ENCODE measurements around the gene ZNF266.

- TF ChIP-seq ZNF565 (CRISPR knock-in tag; conservative IDR thresholded peaks at IDR 0.05; ENCODE audit: low read depth) (no peak), PATZ1 (CRISPR knock-in tag; IDR thresholded peaks at IDR 0.05; ENCODE audit: borderline replicate concordance) (no peak), ZNF8 (CRISPR knock-in tag; IDR thresholded peaks at IDR 0.05) (no peak), CSDC2 (CRISPR knock-in tag; IDR thresholded peaks at IDR 0.05) (no peak), ARNTL (CRISPR knock-in tag; IDR thresholded peaks at IDR 0.05; ENCODE audit: borderline replicate concordance, low read depth) (no peak), ZFP30 (CRISPR knock-in tag; IDR thresholded peaks at IDR 0.05) (no peak), SNAI2 (CRISPR knock-in tag; IDR thresholded peaks at IDR 0.05) (no peak), RARB (CRISPR knock-in tag; IDR thresholded peaks at IDR 0.05) (no peak), ZFP3 (CRISPR knock-in tag; IDR thresholded peaks at IDR 0.05) (no peak), PPARA (CRISPR knock-in tag; IDR thresholded peaks at IDR 0.05; ENCODE audit: borderline replicate concordance) (no peak), ZC3H10 (CRISPR knock-in tag; IDR thresholded peaks at IDR 0.05) (no peak), TCF4 (CRISPR knock-in tag; IDR thresholded peaks at IDR 0.05; ENCODE audit: borderline replicate concordance) (no peak), ZNF70 (CRISPR knock-in tag; IDR thresholded peaks at IDR 0.05) (no peak), GLIS3 (CRISPR knock-in tag; IDR thresholded peaks at IDR 0.05) (no peak)
These were observed 3.9 kb downstream of the ZNF266 start for GRCh38 chr19:9431475-9431874.
